Adrenal gland (tissue), 5 donors: ENCODE measurements around the gene IFNGR2.
"Not testable (repeated sequence)": the region's sequence is repeated elsewhere in the genome, so short reads cannot be mapped to it uniquely, and the experiment has no call there.

ENCODE experiments used
- POLR2A ChIP-seq, 2 donors: fragments of 450-650 bp; IDR thresholded peaks; one replicate each; pipeline ENCODE4 v1.6.1; 2017; ENCODE audit warnings: antibody characterized with exemption in 2 of 2, mild to moderate bottlenecking in 2 of 2, moderate library complexity in 1 of 2
- TF ChIP-seq, protein P1 (sequence below), 6 experiments: fragments of 450-650 bp in 4 of 6; fragments of 200-600 bp in 2 of 6; sonication (generic) in 1 of 6; IDR thresholded peaks; 1 replicate in 5 of 6; 2 replicates in 1 of 6; pipeline versions ENCODE4 v1.5.1 to v1.8.0; 2016 to 2021; ENCODE audit warnings: antibody characterized with exemption in 6 of 6, mild to moderate bottlenecking in 2 of 6, moderate library complexity in 1 of 6
- donor health status: DM: no; HTN: no; CAD: no.

DNA sequence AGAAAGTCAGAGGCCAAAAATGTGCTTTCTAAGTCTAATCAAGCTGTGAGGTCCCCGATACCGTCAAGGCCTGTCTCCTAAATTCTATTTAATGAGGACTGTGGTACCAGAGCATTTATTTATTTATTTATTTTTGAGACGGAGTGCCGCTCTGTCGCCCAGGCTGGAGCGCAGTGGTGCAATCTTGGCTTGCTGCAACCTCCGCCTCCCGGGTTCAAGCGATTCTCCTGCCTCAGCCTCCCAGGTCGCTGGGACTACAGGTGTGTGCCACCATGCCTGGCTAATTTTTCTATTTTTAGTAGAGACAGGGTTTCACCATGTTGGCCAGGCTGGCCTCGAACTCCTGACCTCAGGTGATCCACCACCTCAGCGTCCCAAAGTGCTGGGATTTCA lies 9.2 kb downstream of the IFNGR2 start:
- TF ChIP-seq, protein P1, sequence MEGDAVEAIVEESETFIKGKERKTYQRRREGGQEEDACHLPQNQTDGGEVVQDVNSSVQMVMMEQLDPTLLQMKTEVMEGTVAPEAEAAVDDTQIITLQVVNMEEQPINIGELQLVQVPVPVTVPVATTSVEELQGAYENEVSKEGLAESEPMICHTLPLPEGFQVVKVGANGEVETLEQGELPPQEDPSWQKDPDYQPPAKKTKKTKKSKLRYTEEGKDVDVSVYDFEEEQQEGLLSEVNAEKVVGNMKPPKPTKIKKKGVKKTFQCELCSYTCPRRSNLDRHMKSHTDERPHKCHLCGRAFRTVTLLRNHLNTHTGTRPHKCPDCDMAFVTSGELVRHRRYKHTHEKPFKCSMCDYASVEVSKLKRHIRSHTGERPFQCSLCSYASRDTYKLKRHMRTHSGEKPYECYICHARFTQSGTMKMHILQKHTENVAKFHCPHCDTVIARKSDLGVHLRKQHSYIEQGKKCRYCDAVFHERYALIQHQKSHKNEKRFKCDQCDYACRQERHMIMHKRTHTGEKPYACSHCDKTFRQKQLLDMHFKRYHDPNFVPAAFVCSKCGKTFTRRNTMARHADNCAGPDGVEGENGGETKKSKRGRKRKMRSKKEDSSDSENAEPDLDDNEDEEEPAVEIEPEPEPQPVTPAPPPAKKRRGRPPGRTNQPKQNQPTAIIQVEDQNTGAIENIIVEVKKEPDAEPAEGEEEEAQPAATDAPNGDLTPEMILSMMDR (IDR thresholded peaks at IDR 0.05) = not testable (repeated sequence)
- TF ChIP-seq POLR2A (IDR thresholded peaks at IDR 0.05) = not testable (repeated sequence)
